Retinal pigment epithelial cell (primary cell): ENCODE measurements around the gene ICE2.
A peak's percentile ranks its signal among the peaks of the same experiment; 100 is the strongest.

Experiments used
- DNase-seq: peaks from one replicate; pipeline ENCODE4 v3.0.0-alpha.2; 2010; ENCODE audit warnings: low read depth
- H3K4me3 ChIP-seq: 2 replicates; pipeline ENCODE4 v1.5.1; 2011; ENCODE audit warnings: mild to moderate bottlenecking, low read length, control low read depth, moderate library complexity
- TF ChIP-seq, protein P1 (sequence below): conservative IDR thresholded peaks from 2 replicates; pipeline ENCODE4 v1.5.1; 2011; ENCODE audit warnings: low read depth, low read length, control low read depth, inconsistent platforms

Gene ICE2

DNA sequence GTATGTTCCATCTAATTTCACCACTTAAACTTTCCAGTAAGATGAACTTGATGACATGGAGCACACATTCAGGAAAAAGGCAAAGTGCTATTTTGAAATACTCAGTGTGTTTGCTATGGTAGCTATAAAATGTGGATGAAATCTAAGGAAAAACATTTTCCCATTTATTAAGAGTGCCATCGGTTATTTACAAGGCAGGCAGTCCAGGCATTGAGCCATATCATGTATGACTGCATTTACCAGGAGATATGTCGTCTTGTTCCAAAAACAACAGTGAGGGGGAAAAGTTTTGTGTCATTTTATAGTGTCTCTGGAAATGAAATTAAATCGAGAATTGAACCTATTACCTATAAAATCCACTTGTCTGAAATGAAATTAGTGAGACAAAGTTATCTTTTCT is 94.9 kb downstream of the ICE2 start:
- TF ChIP-seq, protein P1, sequence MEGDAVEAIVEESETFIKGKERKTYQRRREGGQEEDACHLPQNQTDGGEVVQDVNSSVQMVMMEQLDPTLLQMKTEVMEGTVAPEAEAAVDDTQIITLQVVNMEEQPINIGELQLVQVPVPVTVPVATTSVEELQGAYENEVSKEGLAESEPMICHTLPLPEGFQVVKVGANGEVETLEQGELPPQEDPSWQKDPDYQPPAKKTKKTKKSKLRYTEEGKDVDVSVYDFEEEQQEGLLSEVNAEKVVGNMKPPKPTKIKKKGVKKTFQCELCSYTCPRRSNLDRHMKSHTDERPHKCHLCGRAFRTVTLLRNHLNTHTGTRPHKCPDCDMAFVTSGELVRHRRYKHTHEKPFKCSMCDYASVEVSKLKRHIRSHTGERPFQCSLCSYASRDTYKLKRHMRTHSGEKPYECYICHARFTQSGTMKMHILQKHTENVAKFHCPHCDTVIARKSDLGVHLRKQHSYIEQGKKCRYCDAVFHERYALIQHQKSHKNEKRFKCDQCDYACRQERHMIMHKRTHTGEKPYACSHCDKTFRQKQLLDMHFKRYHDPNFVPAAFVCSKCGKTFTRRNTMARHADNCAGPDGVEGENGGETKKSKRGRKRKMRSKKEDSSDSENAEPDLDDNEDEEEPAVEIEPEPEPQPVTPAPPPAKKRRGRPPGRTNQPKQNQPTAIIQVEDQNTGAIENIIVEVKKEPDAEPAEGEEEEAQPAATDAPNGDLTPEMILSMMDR, result no peak
- no peak overlapping the region for H3K4me3 ChIP-seq
- no peak for DNase-seq

DNA sequence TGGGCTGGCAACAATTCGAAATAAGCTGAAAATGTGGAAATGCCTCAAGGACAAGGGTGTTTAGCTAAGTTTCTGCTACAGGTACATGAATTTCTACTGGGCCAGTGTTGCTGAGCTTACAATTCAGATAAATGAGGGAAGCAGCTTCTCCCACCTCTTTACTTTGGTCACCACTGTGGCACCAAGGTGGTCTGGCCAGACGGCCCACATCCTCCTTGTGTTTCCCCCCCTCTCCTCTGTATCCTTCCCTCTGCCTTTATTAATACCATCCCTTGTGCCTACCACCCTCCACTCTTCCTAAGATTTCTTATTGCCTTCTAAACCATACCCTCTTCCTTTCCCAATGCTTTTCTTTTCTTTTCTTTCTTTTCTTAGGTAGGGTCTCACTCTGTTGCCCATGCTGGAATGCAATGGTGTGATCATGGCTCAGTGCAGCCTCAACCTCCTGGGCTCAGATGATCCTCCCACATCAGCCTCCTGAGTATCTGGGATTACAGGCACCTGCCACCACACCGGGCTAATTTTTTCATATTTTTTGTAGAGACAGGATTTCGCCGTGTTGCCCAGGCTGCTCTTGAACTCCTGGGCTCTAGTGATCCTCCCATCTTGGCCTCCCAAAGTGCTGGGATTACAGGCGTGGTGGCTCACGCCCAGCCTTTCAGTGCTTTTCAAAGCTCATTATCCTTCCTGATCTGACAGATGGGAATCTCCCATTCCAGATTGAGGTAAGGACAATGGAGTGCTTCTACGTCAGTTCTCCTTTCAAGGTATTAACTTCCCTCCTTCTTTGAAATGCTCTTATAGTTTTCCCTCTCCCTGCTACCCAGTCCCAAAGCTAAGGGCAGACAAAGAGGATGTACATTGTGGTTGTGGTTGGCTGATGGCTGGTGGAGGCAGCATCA is 95.9 kb downstream of the ICE2 start:
- TF ChIP-seq, protein P1, result no peak
- no peak for DNase-seq
- H3K4me3 ChIP-seq, result no peak overlapping the region

DNA sequence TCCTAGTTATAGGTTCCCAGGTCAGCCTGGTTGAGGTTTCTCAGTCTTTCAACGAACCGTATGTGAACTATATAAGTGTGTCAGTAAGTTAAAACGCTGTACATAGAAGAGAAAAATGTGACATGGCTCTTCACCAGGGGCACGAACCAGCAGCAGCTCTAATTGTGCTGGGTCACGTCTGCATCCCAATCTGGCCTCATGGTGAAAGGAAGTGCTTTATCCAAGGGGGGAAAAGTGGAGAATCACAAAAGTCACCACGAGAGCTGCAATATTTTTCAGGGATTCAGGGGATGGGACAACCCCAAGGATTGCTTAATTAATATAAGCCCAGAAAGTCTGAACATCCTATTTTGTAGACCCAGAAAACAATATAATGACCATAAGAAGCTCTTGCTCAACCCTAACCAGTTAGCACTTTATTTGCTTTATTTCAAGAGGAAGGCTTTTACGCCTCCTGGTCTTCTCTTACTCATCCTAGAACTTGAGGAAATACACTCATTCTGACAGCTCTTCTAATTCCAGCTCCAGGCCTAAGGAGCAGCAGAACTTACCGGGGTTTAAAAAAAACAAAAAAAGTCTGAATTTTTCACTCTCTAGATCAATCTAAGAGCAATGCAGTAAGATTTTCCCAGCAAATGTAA is 97.7 kb downstream of the ICE2 start:
- H3K4me3 ChIP-seq, result no peak overlapping the region
- TF ChIP-seq, protein P1, result no peak
- DNase-seq, result no peak

DNA sequence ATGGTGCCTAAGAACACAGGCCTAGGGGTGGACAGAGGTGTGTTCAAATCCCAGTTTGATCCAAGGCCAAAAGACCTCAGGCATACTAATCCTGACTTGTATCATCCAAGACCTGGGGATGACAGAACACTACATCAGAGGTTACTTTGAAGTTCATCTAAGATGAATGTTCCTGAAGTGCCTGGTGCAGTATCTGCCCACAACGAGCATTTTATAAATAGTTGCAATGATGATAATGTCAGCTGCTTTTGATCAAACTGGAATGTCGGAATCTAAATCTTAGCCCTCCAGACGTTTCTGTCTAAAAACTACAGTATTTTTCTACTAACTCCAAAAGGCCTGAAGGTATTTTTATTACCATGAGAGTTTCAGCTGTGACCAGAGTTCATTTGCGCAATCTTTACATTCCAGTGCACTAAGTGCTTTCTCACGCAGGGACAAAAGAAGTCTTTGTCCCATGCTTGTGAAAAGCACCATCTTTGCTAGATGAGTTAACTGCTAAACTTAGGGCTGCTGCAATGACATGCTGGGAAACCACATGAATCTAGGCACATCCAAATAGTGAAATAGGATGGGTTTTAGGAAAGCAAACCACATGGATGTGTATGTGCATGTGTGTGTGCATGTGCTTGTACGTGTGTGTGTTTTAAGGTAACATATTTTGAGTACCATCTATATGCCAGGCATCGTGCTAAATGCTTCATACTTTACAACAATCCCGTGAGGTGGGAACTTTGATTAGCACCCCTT is 99.2 kb downstream of the ICE2 start:
- no peak overlapping the region for H3K4me3 ChIP-seq
- TF ChIP-seq, protein P1, result no peak
- DNase-seq, result peak; percentile 98

DNA sequence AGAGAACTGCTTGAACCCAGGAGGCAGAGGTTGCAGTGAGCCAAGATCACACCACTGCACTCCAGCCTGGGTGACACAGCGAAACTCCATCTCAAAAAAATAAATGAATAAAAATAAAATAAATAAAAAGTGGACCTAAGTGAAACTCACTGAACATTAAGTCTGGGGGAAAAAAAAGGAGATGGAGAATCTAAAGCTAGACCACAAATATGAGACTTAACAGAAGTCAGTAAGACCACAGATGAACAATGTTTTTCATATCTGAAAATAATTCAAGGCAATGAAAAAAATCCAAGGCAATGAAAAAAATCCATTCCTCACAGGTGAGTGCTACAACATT is 99.8 kb downstream of the ICE2 start:
- no peak overlapping the region for H3K4me3 ChIP-seq
- TF ChIP-seq, protein P1, result no peak
- no peak for DNase-seq

DNA sequence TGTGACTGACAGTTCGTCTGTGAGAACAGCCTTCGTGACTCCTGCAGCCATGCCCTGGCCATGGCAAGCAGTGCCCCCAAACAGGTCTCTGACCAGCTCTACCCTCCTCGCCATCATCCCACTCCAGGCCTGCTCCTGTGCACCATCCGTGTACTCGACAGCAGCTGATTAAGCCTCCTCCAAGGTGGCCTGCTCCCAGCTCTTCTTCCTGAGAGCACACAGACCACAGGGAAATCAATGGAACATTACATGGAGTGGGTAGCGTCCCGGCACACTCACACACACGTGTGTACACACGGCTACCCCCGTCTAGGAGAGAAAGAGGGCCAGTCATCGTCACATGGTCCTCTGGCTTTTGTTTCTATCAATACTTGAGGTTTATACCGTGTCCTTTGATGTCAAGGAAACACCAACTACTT is 102.3 kb downstream of the ICE2 start:
- TF ChIP-seq, protein P1, result no peak
- no peak overlapping the region for H3K4me3 ChIP-seq
- no peak for DNase-seq
